Measurements from ENCODE around the gene DUOX1.

Gene DUOX1

DNA sequence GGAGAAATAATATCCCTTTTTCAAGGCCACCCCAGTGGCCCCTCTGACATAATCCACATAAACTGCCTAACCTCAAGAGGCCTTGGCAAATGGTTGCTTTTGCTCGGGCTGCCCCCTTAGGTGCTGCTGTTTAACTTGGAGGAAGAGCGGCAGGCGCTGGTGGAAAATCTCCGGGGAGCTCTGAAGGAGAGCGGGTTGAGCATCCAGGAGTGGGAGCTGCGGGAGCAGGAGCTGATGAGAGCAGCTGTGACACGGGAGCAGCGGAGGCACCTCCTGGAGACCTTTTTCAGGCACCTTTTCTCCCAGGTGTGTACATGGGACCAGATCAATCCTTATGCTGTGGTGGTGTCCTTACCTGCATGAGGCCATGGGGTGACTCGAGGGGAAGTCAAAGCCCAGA is 15.0 kb downstream of the DUOX1 start:
- DNase-seq: no peak

DNA sequence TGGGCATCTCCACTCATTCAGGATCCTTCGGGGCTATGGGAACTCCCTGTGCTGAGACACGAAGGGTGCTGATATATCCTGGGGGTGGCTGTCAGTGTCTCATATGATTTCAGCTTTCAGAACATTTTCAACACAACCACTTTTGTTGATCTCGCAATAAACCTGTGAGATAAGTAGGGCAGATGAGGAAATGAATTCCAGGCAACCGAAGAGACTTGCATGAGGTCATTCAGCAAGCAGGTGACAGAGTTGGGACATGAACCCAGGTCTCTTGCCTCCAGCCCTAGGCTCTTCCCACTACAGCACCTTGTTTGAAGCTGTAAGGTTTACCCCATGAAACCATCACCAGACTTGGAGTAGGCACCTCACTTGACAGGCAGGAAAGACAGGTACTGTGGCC is 16.6 kb downstream of the DUOX1 start:
- DNase-seq: no peak

DNA sequence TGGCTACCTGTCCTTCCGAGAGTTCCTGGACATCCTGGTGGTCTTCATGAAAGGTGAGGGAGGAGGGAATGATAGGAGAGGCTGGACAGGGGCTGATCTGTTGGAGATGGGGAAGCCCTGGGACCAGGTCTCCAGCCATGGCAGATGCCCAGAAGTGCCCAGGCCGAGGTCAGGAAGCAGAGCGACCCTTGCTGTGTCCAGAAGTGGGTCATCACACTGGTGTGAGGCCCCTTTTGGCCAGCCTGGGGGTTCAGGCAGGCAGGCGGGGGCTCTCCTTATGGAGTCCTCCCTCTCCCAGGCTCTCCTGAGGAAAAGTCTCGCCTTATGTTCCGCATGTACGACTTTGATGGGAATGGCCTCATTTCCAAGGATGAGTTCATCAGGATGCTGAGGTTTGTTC is 17.8 kb downstream of the DUOX1 start:
- DNase-seq: no peak

DNA sequence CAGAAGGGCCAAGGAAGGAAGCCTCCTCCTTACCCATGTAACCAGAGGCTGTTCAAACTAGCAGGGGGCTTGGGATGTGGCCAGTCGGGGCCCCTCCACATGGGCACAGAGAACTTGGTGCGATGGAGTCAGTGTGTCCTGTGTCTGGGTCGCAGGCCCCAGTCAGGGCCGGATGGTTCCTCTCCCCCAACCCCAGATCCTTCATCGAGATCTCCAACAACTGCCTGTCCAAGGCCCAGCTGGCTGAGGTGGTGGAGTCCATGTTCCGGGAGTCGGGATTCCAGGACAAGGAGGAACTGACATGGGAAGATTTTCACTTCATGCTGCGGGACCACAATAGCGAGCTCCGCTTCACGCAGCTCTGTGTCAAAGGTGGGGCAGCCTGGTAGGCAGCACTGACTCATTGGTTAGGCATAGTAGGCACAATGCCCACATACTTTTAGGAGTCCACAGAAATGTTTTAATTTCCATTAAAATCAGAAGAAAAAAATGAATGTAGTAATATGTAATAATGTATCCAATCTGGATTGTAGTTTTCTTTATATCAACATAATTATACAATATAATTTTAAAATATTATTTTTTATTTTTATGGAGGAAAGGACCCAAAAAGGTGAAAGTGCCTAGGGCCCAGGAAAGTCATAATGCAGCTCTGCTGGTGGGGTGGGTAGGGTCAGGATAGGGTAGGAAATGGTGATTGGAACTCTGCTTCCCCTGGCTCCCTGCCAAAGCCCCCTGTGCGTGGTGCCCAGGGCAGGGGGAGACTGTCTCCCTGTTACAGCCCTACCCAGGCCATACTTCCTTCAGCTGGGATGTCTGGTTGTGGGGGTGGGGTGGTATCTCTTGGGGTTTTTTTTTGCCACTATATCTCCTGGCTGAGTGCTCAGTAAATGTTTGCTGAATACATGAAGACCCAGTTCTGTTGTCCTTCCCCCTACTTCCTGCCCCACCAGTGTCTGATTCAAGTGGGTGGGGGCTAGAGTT is 18.6 kb downstream of the DUOX1 start:
- DNase-seq: no peak

DNA sequence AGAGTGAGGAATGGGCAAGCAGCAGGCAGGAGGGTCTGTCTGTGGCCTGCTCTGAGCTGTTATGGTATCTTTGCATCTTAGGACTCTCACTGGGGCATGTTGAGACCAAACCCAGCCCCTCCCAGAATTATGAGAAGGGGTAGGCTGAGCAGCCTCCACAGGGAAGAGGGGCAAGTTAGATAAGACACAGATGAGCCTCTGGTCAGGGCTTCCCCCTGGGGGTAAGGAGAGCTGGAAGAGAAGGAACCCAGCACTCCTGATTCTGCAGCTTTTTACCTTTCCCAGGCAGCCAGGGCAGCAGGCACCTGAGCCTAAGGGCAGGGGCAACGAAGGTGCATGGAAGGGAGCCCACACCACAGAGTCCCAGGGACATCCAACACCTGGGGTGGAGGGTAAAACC is 19.3 kb downstream of the DUOX1 start:
- DNase-seq: no peak

DNA sequence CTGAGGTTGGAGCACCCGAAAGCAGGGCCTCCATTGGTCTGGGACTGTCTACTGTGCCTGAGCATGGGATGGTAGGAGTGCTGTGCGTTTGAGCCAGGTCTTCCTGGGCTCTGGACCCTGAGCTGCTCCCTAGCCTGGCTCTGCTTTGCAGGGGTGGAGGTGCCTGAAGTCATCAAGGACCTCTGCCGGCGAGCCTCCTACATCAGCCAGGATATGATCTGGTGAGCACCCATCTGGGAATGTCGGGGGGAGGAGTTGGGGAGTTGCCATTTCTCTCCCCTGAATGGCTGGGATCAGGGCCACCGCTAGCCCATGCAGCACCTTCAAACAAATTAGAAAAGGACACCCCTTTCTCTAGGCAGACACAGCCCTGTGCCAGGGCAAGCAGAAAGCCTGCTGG is 20.7 kb downstream of the DUOX1 start:
- no peak for DNase-seq

DNA sequence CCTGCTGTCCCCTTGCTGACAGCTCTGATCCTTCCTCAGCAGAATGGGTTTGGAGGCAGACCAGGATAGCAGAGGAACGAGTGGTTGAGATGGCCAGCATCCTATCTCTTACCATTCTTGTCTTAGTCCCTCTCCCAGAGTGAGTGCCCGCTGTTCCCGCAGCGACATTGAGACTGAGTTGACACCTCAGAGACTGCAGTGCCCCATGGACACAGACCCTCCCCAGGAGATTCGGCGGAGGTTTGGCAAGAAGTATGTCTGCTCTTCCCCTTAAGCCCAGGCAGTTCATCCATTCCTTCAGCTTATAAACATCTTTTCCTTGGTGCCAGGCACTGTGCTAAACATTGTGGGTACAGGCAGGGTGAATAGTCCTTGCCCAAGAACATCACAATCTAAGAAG is 21.2 kb downstream of the DUOX1 start:
- no peak for DNase-seq

DNA sequence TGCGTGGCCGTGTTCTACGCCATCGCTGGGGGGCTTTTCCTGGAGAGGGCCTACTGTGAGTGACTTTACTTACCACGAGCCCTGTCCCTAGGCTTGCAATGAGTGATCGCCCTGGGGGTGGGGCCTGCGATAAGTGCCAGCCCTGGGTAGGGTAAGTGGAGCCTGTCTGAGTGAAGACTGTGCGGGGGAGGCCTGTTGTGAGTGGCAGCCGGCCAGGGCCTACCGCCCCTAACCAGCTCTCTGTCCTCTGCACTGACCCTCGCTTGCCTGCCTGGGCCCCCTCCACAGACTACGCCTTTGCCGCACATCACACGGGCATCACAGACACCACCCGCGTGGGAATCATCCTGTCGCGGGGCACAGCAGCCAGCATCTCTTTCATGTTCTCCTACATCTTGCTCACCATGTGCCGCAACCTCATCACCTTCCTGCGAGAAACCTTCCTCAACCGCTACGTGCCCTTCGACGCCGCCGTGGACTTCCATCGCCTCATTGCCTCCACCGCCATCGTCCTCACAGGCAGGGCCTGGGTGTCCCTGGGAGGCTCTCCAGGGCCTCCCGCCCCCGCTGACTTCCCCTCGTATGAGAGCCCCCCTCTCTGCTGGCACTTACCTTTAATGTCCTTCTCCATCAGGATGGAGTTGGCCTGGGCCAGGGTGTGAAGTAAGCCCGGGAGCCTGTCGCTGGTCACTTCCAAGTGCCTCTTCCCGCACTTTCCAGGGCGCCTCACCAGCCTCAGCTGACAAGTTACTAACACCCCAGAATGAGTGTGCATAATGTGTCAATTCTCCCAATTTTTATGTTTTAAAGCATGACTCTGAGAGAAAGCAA is 22.4 kb downstream of the DUOX1 start:
- DNase-seq: no peak

DNA sequence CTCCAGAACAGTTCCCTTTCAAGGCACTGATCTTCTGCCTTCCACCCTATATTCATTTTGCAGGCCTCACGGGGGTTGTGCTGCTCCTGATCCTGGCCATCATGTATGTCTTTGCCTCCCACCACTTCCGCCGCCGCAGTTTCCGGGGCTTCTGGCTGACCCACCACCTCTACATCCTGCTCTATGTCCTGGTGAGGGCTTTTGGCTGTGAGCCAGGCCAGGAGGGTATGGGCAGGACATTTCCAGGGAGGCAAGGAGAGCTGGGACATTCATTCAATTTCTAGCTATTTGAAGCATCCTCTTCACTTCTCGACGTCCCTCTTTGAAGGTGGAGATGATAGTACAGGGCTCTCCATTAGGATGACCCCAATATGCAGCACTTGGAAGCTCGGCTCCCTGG is 25.9 kb downstream of the DUOX1 start:
- DNase-seq: no peak

DNA sequence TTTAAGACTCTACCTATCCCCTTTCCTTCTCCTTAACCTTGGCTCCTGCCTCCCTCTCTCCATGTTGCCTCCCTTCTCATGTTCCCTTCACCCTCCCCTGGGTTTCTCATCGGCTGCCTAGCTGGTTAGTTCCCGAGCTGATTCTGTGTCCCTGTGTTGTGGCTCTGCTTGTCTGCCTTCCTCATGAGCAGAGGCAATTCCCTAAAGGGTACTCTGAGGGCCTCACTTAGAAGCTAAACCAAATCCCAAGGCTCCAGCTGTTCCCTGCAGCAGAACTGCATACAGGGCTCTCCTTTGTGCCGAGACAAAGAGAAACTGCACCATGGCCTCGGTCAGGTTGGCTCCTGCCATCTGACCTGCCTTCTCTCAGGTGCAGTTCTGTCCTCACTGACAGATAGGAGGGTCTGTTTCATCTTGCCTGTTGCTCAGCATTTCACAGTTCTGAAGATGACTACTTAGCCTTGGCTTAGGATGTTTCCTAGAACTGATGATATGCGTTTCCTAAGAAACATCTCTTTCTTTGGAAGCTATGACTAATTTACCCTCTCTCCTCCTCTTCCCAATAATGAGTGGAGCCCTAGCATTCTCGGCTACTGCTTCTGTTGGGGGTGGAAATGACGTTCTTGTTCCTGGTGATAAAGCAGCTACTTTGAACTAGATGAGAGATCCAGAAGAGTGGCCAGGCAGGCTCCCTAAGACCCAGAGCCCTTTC is 27.1 kb downstream of the DUOX1 start:
- DNase-seq: no peak

DNA sequence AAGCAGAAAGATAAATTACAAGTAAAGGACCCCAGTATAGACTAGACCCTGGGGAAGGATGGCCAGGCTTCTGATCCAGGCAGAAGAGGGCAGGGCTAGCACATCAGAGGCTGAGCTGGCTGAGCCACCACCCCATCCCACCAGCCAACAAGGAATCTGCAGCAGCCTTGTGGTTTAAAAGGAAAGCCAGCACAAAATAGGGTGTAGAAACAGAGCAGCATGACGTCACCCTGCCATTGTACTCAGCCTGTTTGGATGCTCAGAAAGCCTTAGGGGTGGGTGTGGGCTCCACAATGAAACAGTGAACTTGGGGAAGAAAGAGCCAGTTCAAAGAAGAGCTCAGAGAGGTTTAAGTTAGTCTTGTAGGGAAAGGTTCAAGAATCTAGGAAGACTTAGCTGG is 28.2 kb downstream of the DUOX1 start:
- DNase-seq: no peak

DNA sequence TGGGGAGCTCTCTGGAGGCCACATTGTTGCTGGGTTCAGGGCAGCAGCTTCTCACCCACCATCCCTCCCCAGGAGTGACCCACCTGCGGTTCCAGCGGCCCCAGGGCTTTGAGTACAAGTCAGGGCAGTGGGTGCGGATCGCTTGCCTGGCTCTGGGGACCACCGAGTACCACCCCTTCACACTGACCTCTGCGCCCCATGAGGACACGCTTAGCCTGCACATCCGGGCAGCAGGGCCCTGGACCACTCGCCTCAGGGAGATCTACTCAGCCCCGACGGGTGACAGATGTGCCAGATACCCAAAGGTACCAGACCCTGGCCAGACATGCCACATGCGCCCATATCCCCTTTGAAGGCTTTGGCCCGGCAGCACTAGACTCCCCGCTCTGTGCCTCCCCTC is 31.9 kb downstream of the DUOX1 start:
- no peak for DNase-seq

DNA sequence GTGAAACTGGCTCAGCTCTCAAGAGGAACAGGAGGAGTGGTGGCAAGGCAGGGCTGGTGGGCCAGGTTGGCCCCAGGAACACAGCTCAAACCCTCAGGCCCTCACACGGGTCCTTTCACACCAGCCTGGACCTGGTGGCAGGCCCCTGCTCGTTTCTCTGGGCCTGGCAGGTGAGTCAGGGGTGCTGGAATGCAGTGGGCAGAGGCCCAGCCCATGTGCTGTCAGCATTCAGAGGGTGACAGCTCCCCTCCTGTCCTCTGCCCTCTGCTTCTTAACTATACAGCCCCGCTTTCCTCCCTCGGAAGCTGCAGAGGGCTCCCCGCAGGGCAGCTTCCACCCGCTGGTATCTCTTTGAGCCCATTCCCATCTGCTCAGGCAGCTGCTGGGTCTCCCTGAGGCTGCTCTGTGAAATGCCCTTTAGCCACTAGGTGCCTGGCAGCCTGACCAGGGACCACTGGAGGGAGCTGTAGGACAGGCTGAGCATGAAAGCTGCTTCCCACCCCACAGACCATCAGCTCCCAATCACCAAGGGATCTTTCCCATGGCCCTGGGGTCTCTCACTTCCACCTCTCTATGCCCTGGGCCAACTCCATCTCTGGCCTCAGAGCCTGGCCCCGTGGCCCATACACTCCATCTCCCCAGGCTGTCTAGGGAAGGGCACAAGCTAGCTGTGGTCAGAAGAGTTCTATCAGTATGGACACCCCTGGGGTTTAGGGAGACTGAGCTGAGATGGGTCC is 33.1 kb downstream of the DUOX1 start:
- DNase-seq: peak; percentile 68 to 76

DNA sequence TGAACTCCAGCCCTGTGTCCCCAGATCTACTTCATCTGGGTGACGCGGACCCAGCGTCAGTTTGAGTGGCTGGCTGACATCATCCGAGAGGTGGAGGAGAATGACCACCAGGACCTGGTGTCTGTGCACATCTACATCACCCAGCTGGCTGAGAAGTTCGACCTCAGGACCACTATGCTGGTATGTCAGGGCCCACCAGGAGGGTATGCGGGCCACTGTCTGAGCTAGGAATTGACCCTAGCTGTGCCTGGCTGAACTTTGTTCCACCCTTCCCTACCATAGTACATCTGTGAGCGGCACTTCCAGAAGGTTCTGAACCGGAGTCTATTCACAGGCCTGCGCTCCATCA is 33.7 kb downstream of the DUOX1 start:
- no peak for DNase-seq

DNA sequence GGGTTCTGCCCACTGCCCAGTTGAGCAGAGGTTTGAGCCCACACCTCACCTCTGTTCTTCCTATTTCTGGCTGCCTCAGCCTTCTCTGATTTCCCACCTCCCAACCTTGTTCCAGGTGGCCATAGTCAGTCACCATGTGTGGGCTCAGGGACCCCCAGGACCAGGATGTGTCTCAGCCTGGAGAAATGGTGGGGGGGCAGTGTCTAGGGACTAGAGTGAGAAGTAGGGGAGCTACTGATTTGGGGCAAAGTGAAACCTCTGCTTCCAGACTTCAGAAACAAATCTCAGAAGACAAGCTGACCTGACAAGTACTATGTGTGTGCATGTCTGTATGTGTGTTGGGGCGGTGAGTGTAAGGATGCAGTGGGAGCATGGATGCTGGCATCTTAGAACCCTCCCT is 35.1 kb downstream of the DUOX1 start:
- no peak for DNase-seq

DNA sequence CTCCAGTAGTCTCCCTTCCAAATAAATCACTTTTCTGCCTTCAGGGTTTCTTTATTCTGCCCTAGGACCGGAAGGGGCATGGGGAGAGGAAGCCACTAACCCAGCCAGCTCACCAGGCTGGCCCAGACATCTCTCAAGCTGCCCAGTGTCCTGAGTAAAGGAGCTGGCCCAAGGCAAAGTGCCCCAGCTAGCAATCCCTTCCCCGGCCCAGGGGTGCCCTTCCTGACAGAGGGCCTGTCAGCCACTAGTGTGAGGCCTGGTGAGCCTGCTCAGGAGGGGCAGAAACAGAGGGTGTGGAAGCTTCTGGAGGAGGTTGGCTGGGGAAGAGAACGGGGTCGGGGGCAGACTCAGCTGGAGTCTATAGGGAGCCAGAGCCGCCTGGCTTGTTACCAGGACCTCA is 35.7 kb downstream of the DUOX1 start:
- no peak for DNase-seq

DNA sequence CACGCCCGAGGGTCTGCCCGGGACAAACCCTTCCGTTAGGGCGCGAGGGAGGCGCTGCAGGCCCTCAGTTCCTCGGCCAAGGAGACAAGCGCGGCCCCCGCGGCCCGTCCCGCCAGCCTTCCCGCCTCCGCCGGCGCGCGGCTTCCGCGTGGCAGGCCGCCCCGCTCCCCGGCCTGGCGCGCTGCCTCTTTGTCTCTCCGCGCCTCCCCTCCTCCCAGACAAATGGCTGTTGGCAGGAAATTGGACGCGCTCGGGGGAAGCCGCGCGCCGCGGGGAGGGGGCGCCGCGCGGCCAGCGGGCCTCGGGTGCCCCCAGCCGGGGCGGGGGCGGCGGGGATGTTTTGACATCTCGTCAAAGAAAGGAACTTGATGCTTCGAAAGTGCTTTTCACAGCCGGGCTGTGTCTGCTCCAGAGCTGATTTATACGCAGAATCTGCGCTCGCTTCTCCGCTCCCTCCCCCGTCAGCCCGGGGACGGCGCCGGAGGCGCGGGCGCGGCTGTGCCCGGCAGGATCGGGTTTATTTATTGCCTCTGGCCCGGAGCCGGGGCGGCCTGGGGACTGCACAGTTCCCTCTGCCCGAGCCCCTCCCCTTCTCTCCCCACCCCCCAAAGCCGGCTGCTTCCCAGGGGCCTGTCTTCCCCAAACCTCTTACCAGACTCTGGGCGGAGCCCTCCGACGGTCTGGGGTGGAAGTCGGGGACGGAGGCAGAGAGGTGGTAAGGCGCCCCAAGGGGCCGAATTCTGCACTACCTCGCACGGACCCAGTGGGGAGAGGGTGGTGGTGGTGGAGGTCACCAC is 37.2 kb downstream of the DUOX1 start:
- peak; percentile 58 to 86 for DNase-seq

DNA sequence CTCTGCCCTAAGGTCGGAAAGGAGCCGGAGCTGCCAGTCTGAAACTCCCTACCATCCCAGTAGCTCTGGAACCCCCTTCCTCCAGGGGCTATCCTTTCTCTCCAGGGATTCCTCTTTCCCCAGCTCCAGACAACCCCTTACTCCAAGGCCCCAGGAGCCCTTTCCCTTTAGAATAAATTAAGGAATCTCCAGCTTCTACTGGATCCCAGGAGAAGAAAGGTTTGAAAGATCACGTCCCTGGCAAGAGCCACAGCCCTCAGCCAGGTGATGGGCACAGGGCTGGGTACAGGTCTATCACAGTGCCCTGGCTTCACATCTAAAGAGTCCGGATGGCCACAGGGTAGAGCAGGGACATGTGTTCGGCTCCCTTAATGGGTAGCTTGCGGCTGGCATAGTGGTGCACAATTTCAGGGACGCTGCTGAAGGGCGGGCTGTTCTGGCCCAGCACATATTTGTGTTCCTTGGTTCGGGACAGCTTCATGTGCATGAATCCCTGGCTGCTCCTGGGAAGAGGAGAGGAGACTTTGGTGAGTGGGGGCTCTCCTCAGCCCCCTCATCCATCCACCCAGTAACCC is 37.9 kb downstream of the DUOX1 start:
- no peak for DNase-seq

DNA sequence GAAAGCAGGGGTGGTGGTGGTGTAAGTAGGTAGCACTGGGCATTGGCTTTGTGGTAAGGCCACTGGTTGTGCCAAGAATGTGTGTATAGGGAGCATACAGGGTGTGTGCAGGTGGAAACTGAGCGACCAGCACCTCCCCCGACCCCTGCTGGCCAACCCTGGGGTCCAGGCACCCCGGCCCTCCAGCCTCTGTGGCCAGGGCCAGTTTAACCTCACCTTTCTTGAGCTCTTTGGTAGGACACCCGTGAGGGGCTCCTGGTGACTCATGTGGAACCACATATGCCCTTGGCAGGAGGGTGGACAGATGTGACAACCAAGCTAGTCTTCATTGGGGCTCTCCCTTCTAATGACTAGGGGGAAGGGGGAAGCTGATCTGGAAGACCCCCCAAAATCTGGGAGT is 38.5 kb downstream of the DUOX1 start:
- no peak for DNase-seq

DNA sequence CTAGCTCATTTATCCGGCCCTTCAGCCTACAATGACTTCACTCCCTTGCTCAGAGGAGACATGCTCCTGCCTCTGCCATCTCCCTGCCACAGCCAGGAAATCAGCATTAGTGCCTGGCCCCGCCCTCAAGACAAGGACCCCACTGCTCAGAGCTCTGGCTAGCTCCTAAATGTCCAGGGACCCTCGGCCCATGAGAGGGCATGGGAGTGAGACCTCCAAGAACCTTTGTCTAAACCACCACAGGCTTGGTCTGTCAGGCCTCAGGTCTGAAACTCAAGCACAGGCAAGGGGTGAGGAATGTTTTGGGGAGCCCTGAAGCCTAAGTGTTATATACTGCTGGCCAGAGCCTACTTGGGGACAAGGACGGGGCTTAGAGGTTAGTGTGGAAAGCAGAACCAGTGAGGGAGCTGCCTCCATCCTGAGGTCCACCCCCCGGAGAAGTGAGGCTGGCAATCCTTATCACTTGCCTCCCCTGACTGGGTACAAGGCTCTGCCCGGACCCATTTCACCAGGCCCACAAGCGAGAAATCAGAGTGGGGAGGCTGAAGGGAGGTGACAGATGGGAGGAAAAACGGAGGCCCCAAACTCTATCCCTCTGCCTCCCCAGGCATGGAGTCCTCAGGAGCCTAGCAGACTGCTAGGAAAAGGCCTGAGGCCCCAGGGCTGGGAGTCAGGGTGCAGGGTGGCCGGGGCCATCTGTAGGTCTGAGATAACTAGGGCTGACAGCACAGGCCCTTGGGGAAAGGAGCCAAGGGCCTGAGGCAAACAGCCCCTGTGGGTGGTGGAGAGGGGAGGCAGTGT is 39.2 kb downstream of the DUOX1 start:
- DNase-seq: no peak
